BLaER1 treated with 17β-estradiol and CSF1 and Interleukin-3, amounts not matched to agents 10 nM and 100 nM (cell line): ENCODE measurements around the gene IQCB1.
"Not testable (repeated sequence)": the region's sequence is repeated elsewhere in the genome, so short reads cannot be mapped to it uniquely, and the experiment has no call there.

ENCODE experiments used
- H3K27ac ChIP-seq, 11 experiments: shearing (Covaris generic); formaldehyde crosslinking; 2 replicates each; pipeline ENCODE4 v1.8.1; 2022
- H3K27me3 ChIP-seq, 11 experiments: shearing (Covaris generic); formaldehyde crosslinking; 2 replicates each; pipeline ENCODE4 v1.8.1; 2022
- H3K36me3 ChIP-seq, 11 experiments: shearing (Covaris generic); formaldehyde crosslinking; 2 replicates each; pipeline ENCODE4 v1.8.1; 2022
- H3K4me1 ChIP-seq, 10 experiments: shearing (Covaris generic); formaldehyde crosslinking; 2 replicates each; pipeline ENCODE4 v1.8.1; 2022
- H3K4me2 ChIP-seq, 11 experiments: shearing (Covaris generic); formaldehyde crosslinking; 2 replicates each; pipeline ENCODE4 v1.8.1; 2022
- H3K4me3 ChIP-seq, 10 experiments: shearing (Covaris generic); formaldehyde crosslinking; 2 replicates each; pipeline ENCODE4 v1.8.1; 2022
- H3K9ac ChIP-seq, 11 experiments: shearing (Covaris generic); formaldehyde crosslinking; 2 replicates each; pipeline ENCODE4 v1.8.1; 2022
- H3K9me3 ChIP-seq, 11 experiments: shearing (Covaris generic); formaldehyde crosslinking; replicated peaks in 1 of 11; 2 replicates each; pipeline ENCODE4 v1.8.1; 2022
- H4K20me1 ChIP-seq, 11 experiments: shearing (Covaris generic); formaldehyde crosslinking; 2 replicates each; pipeline ENCODE4 v1.8.1; 2022
- Cebpa-rat ChIP-seq, 11 experiments: shearing (Covaris generic); IDR thresholded peaks; 2 replicates each; pipeline ENCODE4 v1.8.1; 2022

Gene IQCB1, protein sequence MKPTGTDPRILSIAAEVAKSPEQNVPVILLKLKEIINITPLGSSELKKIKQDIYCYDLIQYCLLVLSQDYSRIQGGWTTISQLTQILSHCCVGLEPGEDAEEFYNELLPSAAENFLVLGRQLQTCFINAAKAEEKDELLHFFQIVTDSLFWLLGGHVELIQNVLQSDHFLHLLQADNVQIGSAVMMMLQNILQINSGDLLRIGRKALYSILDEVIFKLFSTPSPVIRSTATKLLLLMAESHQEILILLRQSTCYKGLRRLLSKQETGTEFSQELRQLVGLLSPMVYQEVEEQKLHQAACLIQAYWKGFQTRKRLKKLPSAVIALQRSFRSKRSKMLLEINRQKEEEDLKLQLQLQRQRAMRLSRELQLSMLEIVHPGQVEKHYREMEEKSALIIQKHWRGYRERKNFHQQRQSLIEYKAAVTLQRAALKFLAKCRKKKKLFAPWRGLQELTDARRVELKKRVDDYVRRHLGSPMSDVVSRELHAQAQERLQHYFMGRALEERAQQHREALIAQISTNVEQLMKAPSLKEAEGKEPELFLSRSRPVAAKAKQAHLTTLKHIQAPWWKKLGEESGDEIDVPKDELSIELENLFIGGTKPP

DNA sequence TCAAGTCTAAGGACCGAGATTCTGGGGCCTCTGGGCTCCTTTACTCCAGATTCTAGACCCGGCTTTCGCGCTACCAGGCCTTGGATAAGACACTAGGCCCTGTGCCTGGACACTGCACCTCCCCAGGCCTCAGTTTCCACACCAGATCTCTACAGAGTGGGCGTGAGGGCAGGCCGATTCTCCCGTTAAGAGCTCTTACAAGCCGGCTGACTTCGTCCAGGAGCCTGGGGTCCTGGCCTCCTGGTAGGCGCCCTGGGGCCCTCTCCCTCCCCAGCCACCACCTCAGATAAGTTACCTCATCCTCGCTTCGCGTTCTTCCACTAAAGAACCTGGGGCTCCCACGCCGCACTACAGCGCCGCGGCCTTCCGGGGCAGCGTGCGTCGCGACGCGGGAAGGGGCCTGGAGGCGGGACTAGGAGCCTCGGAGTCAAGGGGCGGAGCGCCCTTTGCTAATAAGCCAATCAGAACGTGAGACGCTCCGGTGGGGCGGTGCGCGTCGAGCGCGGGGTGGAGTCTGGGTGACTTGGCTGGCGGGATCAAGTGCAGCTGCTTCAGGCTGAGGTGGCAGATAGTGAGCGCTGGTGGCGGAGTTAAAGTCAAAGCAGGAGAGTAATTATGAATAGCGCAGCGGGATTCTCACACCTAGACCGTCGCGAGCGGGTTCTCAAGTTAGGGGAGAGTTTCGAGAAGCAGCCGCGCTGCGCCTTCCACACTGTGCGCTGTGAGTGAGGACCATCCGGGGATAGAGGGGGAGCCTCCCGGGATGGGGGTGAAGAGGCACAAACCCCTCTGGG, at the start of gene IQCB1, which contains the start of gene EAF2:
IQCB1 (minus strand) TSS at position 390 of the 794 bp plus-strand sequence. CDS start 6,100 bp downstream, outside the sequence.
EAF2 (plus strand) TSS at position 539 of the 794 bp plus-strand sequence; CDS start at position 616, 77 bp downstream.
- Histone ChIP-seq H4K20me1 (peaks cover 0 to 18% (median 0%) of the 10 kb centered on the region in 11 experiments; a peak in 6 of 22 replicates), H3K9ac (peak within 1 kb of the TSS; percentile 85 to 92 (median 91)), H3K9me3 (peaks cover 4 to 14% (median 10%) of the 10 kb centered on the region in 11 experiments; a peak in 20 of 22 replicates), H3K27me3 (no peaks in the 10 kb centered on the region), H3K4me1 (peaks cover 32 to 42% (median 37%) of the 10 kb centered on the region in 10 experiments), H3K36me3 (peaks cover 27 to 69% (median 52%) of the 10 kb centered on the region in 11 experiments), H3K4me3 (peak within 1 kb of the TSS; percentile 72 to 92 (median 82)), H3K27ac (peak within 1 kb of the TSS; percentile 66 to 91 (median 88)), H3K4me2 (peak within 1 kb of the TSS; percentile 87 to 99 (median 94))
- TF ChIP-seq Cebpa-rat (IDR thresholded peaks at IDR 0.05): no peak

DNA sequence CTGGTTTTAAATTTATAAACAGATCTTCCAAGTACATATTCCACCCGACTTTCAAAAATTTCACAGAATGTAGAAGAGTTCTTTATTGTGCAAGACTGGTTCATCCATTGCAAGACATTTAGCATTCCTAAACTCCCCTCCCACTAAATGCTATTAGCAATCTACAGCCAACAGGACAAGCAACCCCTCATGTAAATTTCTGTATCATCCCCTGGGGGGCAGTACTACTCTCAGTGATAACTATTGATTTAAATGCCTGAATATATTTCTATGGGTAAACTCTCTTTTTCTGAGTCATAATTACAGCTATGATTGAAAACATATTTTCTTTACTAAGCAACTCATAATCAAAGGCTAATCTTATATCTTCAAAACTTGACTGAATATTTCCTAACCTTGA, 48.6 kb upstream of the IQCB1 start:
- Histone ChIP-seq H3K4me2 (no peak overlapping the region), H3K4me1 (peaks cover 0 to 9% (median 4%) of the 10 kb centered on the region in 10 experiments; a peak in 7 of 20 replicates), H3K27me3 (no peaks in the 10 kb centered on the region), H3K9me3 (no peaks in the 10 kb centered on the region), H3K36me3 (peaks cover 6 to 86% (median 41%) of the 10 kb centered on the region in 11 experiments; a peak in 21 of 22 replicates), H3K27ac (no peak overlapping the region), H4K20me1 (no peaks in the 10 kb centered on the region), H3K4me3 (no peak overlapping the region), H3K9ac (no peak overlapping the region)
- TF ChIP-seq Cebpa-rat (IDR thresholded peaks at IDR 0.05): no peak

DNA sequence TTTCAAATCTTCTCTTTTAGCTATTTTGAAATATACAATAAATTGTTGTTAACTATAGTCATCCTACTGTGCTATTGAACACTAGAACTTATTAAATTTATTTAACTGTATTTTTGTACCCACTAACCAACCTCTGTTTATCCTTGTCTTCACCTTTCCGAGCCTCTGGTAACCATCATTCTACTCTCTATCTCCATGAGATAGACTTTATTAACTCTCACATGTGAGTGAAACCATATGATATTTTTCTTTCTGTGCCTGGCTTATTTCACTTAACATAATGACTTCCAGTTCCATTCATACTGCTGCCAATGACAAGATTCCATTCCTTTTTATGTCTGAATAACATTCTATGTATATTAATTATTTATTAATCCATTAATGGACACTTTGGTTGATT, 43.6 kb upstream of the IQCB1 start:
- no peaks in the 10 kb centered on the region for H3K27me3 ChIP-seq
- no peaks in the 10 kb centered on the region for H3K9me3 ChIP-seq
- H3K4me3 ChIP-seq: no peak overlapping the region
- H3K36me3 ChIP-seq: peaks cover 13 to 71% (median 43%) of the 10 kb centered on the region in 11 experiments
- no peak for TF ChIP-seq Cebpa-rat (IDR thresholded peaks at IDR 0.05)
- no peaks in the 10 kb centered on the region for H3K4me1 ChIP-seq
- no peak overlapping the region for H3K9ac ChIP-seq
- H3K4me2 ChIP-seq: no peak overlapping the region
- H3K27ac ChIP-seq: no peak overlapping the region
- no peaks in the 10 kb centered on the region for H4K20me1 ChIP-seq

DNA sequence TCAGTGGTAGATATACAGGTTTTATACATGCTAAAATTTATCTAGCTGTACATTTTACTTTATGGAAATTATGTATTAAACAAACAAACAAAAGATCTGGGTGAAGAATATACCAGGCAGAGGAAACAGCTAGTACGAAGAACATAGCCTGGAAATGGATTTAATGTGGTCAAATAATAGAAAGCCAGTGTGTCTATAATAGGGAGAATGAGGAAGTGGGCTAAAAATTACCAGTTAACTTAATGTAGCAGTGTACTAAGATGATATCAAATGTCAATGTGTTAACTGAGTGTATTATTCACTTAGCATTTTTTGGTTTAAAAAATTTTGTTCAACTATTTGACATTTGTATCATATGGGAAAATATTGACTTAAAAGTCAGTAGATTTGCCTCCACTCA, 36.6 kb upstream of the IQCB1 start:
- Histone ChIP-seq H3K36me3 (peaks cover 26 to 70% (median 41%) of the 10 kb centered on the region in 11 experiments), H3K4me2 (peak overlapping the region in 2 of 11 experiments; percentile 14 to 23; a peak in 3 of 22 replicates), H3K27ac (no peak overlapping the region), H3K4me1 (peaks cover 8 to 44% (median 25%) of the 10 kb centered on the region in 10 experiments; a peak in 19 of 20 replicates), H3K9ac (no peak overlapping the region), H3K9me3 (no peaks in the 10 kb centered on the region), H4K20me1 (no peaks in the 10 kb centered on the region; a peak in 1 of 22 replicates), H3K27me3 (no peaks in the 10 kb centered on the region), H3K4me3 (no peak overlapping the region)
- no peak for TF ChIP-seq Cebpa-rat (IDR thresholded peaks at IDR 0.05)

DNA sequence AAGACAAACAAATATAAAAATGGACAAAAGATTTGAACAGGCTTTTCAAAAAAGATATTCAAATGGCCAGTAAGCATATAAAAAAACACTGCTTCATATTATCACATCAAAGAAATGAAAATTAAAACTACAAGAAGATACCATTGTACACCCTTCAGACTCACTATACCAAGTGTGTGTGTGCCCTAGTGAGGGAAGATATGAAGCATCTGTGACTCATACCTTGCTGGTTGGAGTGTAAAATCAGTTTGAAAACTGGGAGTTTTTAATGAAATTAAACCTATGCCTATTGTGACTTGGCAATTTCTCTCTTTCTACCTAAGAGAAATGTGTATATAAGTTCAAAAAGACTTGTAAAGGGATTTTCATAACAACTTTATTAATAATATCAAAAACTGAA, 35.9 kb upstream of the IQCB1 start:
- Histone ChIP-seq H4K20me1 (no peaks in the 10 kb centered on the region; a peak in 1 of 22 replicates), H3K4me1 (peaks cover 8 to 44% (median 25%) of the 10 kb centered on the region in 10 experiments; a peak in 19 of 20 replicates), H3K9ac (no peak overlapping the region), H3K9me3 (peaks cover 0 to 6% (median 4%) of the 10 kb centered on the region in 11 experiments; a peak in 4 of 22 replicates), H3K27ac (no peak overlapping the region), H3K27me3 (no peaks in the 10 kb centered on the region), H3K4me2 (no peak overlapping the region; a peak in 2 of 22 replicates), H3K4me3 (no peak overlapping the region), H3K36me3 (peaks cover 33 to 77% (median 48%) of the 10 kb centered on the region in 11 experiments)
- TF ChIP-seq Cebpa-rat (IDR thresholded peaks at IDR 0.05): no peak

DNA sequence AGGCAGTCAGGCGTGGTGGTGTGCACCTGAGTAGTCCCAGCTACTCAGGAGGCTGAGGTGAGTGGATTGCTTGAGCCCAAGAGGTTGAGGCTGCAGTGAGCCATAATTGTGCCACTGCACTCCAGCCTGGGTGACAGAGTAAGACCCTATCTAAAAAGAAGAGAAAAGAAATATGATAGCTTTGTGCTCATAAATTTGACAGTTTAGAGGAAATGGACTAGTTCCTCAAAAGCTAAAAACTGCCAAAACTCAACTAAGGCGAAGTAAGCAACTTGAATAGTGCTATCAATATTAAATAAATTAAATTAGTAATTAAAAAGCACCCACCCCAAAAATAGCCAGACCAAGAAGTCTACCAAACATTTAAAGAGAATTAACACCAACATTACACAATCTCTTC, 34.9 kb upstream of the IQCB1 start:
- H3K9ac ChIP-seq: no peak overlapping the region
- H3K27ac ChIP-seq: no peak overlapping the region
- H4K20me1 ChIP-seq: no peaks in the 10 kb centered on the region; a peak in 1 of 22 replicates
- H3K4me1 ChIP-seq: peaks cover 8 to 44% (median 25%) of the 10 kb centered on the region in 10 experiments; a peak in 19 of 20 replicates
- no peak overlapping the region for H3K4me3 ChIP-seq
- H3K9me3 ChIP-seq: peaks cover 0 to 9% (median 4%) of the 10 kb centered on the region in 11 experiments; a peak in 4 of 22 replicates
- no peak for TF ChIP-seq Cebpa-rat (IDR thresholded peaks at IDR 0.05)
- no peaks in the 10 kb centered on the region for H3K27me3 ChIP-seq
- H3K36me3 ChIP-seq: peaks cover 38 to 79% (median 51%) of the 10 kb centered on the region in 11 experiments
- H3K4me2 ChIP-seq: peak overlapping the region in 10 of 11 experiments; percentile 18 to 60 (median 35); a peak in 14 of 22 replicates

DNA sequence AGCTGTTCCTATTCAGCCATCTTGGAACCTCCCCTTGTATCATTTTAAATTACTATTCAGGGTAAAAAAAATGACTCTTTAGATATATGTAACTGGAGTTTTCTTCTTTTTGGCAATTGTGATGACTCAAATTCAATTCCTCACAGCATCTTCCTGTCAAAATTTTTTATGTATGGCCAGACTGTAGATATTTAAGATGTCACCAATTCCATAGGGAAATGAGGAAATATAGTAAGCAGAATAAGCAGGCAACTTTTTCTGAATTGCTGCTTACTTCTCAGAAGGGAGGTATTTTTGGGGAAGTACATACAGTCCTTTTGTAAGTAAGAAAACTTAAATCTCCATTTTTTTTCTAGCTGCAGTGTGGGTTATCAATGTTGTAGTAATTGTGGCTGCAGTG, 28.9 kb upstream of the IQCB1 start:
- Histone ChIP-seq H3K4me2 (peak overlapping the region in 3 of 11 experiments; percentile 36 to 62 (median 44); a peak in 5 of 22 replicates), H3K4me1 (peaks cover 0 to 19% (median 10%) of the 10 kb centered on the region in 10 experiments; a peak in 16 of 20 replicates), H3K27ac (no peak overlapping the region; a peak in 1 of 22 replicates), H3K4me3 (no peak overlapping the region), H3K9ac (no peak overlapping the region), H4K20me1 (no peaks in the 10 kb centered on the region), H3K36me3 (peaks cover 22 to 94% (median 70%) of the 10 kb centered on the region in 11 experiments), H3K9me3 (peaks cover 0 to 29% (median 17%) of the 10 kb centered on the region in 11 experiments; a peak in 15 of 22 replicates), H3K27me3 (no peaks in the 10 kb centered on the region; a peak in 1 of 22 replicates)
- TF ChIP-seq Cebpa-rat (IDR thresholded peaks at IDR 0.05): no peak

DNA sequence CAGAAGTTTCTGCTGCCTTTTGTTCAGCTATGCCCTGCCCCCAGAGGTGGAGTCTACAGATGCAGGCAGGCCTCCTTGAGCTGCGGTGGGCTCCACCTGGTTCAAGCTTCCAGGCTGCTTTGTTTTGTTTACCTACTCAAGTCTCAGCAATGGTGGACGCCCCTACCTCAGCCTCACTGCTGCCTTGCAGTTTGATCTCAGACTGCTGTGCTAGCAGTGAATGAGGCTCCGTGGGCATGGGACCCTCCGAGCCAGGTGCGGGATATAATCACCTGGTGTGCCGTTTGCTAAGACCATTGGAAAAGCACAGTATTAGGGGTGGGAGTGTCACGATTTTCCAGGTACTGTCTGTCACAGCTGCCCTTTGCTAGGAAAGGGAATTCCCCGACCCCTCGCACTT, 28.4 kb upstream of the IQCB1 start:
- H3K36me3 ChIP-seq: peaks cover 22 to 94% (median 75%) of the 10 kb centered on the region in 11 experiments
- H3K4me2 ChIP-seq: peak overlapping the region in 3 of 11 experiments; percentile 36 to 62 (median 44); a peak in 6 of 22 replicates
- not testable (repeated sequence) for H3K27me3 ChIP-seq, H4K20me1 ChIP-seq, H3K9ac ChIP-seq, H3K4me3 ChIP-seq, H3K27ac ChIP-seq
- H3K9me3 ChIP-seq: peaks cover 0 to 29% (median 18%) of the 10 kb centered on the region in 11 experiments; a peak in 15 of 22 replicates
- peaks cover 0 to 17% (median 5%) of the 10 kb centered on the region in 10 experiments; a peak in 16 of 20 replicates for H3K4me1 ChIP-seq

DNA sequence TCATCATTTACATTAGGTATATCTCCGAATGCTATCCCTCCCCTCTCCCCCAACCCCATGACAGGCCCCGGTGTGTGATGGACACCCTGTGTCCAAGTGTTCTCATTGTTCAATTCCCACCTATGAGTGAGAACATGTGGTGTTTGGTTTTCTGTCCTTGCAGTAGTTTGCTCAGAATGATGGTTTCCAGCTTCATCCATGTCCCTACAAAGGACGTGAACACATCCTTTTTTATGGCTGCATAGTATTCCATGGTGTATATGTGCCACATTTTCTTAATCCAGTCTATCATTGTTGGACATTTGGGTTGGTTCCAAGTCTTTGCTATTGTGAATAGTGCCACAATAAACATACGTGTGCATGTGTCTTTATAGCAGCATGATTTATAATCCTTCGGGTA, 22.9 kb upstream of the IQCB1 start:
- not testable (repeated sequence) for H3K27ac ChIP-seq, H4K20me1 ChIP-seq, H3K9ac ChIP-seq, H3K27me3 ChIP-seq, H3K4me1 ChIP-seq, H3K4me2 ChIP-seq, H3K4me3 ChIP-seq
- peaks cover 4 to 20% (median 12%) of the 10 kb centered on the region in 11 experiments; a peak in 20 of 22 replicates for H3K9me3 ChIP-seq
- peaks cover 48 to 95% (median 77%) of the 10 kb centered on the region in 11 experiments for H3K36me3 ChIP-seq
